UCSD-AML1 (cell line): ENCODE data around the gene TARBP1.
"Not testable (repeated sequence)": the region's sequence is repeated elsewhere in the genome, so short reads cannot be mapped to it uniquely, and the experiment has no call there.

Source experiments
- DNase-seq: peaks from one replicate; lab custom pipeline; 2025; ENCODE audit not compliant: unreplicated experiment; lab: John Stamatoyannopoulos, UW

TARBP1 gene

DNA sequence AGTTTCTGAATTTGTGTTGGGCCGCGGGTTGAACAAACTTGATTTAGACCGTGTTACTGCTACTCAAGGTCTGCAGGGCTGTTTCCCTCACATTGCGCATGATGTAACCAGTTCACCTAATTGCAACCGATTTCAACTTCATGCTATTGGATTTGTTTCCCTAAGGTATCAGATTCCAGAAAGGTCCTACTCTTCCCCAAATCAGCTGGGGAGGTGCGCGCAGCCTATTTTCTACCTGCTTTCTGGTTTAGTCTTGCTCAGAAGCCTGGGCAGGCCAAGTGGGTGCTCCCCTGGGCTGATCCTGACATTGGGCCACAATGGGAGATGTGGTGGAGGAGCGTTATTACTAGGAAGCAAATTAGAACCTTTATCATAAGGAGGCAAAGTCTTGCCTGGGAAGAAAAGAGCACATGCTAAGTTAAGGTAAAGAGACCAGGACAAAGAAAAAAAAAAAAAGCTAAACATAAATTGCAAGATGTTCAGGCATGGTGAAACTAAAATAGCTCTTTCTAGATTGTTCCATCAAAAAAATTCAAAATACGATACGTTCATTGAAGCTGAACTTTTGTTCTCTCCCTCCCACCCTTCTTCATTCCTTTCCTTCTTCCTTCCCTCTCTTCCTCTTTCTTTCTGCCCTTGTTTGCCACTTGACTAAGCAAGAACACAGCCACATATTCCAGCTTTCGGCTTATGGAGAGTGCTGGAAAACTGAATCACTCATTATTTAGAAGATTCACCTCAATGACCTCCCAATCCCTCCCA is 28.8 kb upstream of the TARBP1 start:
- DNase-seq, result no peak

DNA sequence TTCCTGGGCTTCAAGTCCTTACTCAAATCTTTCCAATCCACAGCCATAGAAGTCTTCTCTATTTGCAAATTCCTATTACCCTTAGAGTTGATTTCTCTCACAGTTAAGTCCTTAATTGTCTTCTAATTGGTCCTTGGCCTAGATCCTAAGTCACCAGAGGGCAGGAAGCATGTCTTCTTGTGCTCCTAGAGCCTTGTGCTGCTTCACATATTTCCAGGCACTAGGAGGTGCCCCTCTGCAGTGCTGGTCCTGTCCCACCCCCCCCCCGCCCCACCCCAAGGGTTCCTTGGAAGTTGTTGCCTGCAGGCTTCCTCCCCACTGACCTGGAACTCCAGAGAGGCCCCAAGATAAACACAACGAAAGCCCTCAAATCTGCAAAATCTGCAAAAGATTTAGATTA is 28.1 kb upstream of the TARBP1 start:
- no peak for DNase-seq

DNA sequence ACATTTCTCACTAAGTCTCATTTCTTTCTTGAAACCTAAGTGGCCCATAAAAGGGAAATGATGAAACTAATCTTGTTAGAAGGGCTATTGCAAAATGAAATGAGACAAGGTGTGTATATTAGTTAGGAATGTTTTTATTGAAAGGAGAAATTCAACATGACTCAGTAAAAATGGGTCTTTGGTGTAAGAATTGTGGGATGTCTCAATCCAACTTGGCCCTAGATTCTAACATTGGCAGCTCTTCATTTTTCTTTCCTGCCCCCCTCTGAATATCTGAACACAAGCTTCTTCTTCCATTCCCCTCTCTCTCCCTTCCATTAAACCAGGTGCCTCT is 26.8 kb upstream of the TARBP1 start:
- DNase-seq, result no peak

DNA sequence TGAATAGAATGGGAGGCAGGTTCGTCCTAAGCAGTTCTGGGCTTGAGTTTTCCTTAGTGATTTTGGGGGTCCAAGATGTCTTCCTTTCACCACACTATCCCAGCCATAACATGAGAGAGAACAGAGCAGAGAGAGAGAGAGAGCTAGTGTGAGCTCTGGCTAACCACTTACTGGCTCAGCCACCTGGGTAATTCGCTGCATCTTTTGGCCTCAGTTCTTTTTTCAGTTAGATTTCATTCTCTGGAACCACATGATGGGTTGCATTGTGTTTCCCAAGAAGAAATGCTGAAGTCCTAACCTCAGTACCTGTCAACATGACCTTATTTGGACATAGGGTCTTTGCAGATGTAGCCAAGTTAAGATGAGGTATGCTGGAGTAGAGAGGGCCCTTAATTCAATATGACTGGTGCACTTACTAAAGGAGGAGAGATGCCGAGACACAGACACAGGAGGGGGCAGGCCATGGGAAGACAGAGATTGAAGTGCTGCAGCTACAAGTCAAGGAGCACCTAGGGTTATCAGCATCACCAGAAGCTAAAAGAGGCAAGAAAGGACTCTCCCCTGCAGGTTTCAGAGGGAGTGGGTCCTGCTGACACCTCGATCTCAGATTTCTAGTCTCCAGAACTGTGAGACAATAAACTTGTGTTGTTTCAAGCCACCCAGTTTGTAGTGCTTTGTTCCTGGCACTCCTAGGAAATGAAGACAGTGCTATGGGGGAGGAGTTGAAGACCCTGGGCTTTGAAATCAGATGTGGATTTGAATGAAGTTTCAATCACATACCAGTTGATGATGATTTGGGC is 26.2 kb upstream of the TARBP1 start:
- no peak for DNase-seq

DNA sequence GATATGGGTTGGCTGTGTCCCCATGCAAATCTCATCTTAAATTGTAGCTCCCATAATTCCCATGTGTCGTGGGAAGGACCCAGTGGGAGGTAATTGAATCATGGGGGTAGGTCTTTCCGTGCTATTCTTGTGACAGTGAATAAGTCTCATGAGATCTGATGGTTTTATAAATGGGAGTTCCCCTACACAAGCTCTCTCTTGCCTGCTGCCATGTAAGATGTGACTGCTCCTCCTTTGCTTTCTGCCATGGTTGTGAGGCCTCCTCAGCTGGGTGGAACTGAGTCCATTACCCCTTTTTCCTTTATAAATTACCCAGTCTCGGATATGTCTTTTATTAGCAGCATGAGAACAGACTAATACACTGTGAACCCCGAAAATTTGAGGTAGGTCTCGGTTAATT is 25.3 kb upstream of the TARBP1 start:
- not testable (repeated sequence) for DNase-seq

DNA sequence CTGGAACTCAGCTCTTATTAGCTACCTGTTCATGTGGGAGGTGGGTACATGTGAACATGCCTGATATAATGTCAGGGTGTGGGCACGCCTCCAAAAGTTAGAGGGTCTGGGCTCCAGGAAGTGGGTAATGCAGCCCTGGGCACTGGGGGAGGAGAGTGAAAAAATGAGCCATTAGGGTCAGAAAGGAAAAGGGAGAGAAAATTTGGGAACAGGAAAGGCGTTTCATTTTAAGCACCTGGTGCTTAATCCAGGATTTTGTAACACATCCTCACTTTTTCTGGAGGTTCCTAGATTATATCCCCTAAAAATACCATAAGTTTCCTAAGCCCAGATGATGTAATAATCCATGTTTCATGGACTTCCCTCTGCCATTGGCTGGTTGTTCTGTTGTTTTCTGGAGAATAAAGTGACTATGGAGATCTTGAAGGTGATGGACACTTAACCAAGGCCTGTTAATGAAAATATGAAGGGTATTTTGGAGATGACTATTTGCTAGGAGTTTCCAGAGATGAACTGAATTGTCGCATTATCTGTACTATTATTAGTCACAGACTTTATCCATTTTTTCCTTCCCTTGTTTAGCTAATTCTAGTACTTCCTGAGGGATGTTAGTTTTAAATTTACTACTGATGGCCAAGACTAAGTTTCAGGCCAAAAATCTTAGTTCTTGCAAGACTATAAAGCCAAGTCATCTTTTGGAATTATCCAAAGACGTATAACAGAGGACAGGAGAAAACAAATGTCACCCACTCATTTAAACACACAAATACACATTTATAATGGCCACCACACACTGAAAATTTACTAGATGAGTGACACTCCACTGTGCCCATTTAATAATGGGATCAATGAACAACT is 24.4 kb upstream of the TARBP1 start:
- DNase-seq, result no peak

DNA sequence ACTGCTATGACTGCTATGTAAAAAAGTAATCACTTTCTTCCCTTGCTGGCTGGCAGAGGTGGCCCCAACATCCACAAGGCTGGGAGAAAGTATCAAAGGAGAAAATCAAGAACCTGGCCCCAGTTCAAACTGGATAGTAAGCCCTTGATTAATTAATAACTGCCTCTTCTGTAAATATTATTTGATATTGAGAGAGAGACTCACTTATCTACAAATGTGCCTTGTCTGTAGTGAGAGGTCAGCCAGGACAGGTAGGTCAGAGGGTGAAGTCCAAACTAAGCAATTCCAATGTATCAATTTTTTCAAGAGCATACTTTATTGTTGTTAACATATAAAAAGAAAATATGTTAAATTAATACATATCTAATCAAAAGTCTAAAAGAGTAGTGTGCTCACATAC is 23.8 kb upstream of the TARBP1 start:
- no peak for DNase-seq

DNA sequence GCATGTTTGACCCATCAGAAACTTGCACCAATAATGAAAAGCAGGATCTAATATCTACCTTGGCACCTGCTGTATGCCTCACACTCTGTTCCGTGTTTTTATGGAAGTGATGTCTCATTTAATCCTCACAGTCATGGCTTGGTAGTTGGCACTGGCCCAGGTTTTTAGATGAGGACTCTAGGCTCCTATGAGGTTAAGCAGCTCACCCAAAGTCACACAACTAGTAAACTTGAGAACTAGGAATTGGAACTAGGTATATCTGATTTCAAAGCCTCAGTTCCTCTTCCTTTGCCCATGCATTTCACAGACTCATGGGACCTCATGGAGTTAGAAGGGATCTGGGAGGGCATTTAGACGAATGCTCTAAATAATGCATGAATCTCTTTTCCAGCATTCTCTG is 21.3 kb upstream of the TARBP1 start:
- DNase-seq, result no peak

DNA sequence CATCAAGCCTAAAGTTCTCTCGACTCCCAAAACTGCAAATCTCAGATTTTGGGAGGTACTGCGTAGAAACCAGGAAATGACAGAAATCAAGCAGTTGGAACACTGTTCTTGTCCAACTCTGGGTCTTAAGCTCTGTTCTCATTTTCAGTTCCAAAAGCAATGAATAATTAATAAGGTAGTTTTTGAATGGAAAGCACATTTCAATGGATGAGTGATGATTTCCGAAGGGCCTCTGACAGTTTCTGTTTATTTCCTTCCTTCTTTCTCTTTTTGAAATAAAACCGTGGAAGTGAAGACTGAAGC is 20.9 kb upstream of the TARBP1 start:
- DNase-seq, result no peak

DNA sequence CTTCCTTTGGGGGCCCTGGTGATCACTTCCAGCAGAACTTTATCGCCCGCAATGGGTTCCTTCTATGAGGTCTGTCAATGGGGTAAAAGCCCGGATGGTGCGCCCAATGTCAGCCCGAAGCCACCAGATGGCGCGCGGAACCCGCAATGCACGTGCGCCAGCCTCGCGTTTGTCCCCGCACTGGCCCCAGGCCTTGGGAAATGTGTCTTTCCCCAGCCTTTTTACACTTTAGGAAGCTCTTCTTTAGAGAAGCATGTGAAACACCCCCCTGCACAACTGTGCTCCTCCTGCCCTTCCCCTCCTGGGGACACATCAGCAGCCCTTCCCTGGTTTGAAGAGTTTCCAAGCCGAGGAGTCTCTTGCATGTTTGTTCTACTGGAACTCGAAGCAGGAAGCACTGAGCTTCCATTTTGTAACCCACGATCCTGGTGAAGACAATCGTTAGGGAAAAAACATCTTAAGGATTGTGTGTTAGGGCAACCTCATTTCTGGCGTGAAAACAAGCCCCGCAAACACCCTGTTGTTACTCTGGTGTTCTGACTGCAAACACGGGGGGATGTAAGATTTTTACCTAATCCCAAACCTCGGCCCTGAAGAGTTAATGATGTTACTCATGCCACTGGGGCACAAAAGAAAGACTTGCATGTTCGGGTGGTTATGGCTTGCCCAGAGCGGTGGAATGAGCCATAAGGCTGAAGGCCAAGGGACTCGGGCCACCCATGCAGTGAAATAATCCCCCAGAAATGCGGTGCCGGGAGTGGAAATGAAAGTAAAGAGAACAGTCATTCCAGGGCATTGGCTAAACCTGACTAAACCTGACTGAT is 20.4 kb upstream of the TARBP1 start:
- DNase-seq, result peak; percentile 89

DNA sequence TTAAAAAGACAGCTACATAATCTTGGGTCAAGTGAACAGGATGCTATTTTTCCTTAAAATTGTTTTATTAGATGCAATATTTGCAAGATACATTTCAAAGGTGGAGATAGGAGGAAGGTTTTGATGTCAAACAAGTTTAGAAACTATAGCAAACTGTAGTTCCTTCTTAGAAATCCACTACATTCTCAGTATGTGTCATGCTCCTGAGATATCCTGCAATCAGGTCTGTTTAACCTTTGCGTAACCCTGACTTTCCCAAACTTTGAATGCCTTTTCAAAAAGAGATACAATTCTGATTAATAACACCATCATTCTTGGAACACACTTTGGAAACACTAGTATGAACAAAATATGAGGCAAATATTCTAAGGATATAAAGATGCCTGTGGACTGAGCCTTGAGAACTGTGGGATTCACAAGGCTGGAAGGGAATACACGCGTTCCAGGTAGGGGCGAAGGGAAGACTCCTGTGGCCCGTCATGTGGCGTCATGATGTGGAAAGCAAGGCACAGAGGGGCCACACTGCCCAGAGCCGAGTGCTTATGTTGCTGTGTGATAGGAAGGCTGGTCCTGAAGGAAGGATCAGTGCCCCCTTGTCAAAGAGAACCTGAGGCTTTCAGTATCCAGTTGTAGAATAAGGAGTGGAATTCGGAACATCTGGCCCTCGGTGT is 19.6 kb upstream of the TARBP1 start:
- no peak for DNase-seq

DNA sequence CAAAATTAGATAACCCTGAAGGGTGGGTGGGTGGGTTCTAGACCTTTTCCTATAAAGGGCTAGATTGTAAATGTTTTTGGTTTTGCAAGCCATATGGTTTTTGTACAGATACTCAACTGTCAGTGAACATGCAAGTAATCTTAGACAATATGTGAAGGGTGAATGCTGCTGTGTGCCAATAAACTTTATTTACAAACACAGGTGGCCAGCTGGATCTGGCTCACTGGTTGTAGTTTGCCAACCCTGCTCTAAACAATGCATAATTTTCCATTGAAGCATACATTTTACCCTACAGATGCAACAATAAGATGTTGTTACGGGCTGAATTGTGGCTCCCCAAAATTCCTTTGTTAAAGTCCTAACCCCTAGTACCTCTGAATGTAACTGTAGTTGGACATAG is 18.6 kb upstream of the TARBP1 start:
- no peak for DNase-seq

DNA sequence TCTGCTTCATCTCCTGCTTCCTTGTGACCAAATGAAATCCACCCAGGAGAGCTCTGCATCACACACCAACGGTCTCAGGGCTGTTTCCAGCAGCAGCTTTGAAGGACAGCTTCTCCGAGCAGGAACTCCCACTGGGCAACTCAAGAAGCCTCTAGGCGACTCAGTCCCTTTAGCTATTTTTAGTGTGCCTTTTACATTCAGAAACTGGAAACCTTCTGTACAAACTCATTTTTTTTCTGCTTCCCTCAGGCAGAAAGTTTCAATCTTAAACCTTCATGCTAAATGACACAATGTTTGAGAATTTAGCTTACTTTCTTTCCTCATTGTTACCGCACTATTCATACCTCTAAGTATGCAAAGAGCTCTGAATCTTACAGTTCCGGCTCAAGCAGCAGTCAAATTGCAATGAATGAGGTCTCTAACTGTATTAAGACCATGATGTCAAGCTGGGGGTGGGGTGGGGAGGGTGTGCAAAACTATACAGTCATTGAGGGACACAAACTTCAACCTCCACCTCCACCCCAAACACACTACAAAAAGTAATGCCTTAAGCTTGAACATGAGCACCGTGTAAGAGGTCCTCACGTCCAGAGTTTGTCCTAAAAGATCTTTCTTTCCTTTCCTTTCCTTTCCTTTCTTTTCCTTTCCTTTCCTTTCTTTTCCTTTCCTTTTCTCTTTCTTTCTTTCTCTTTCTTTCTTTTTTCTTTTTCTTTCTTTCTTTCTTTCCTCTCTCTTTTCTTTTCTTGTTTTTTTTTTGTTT is 16.4 kb upstream of the TARBP1 start:
- no peak for DNase-seq

DNA sequence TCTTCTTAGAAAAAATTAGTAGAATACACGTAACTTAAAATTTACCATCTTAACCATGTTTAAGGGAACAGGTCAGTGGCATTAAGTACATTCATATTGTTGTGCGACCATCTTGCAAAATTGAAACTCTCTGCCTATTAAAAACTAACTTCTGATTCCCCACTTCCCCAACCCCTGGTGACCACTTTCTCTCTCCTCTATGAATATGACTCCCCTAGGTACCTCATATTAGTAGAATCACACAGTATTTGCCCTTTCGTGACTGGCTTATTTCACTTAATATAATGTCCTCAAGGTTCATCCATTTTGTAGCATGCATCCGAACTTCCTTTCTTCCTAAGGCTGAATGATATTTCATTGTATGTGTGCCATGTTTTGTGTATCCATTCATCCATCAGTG is 15.1 kb upstream of the TARBP1 start:
- DNase-seq, result no peak

DNA sequence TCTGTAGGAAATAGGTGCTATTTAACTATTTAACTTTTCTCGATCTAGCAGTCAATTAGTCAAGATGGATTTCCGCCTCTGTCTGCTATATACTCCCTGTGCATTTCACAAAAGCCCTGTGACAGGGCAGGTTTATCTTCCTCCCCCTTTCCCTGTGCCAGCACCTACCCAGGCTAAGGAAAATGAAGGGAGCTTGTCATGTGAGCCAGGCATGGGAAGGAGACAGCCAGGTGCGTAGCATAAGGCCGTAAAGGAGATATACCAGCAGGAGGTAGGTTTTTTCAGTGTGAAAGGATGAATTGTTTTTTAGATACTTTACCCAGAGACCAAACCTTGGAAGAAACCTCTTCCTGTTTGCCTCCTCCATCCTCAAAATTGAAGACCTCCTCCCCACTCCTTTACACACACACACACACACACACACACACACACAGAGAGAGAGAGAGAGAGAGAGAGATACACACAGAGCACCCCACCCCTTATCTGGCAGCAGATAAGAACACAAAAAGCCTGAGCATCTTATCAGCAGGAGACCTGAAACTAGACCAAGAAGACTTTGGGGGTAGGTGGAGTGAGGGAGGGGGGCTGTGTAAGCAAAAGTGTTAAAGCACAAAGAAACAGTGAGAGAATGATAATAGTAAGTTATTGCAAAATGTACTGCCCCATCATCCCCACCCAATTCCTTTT is 12.0 kb upstream of the TARBP1 start:
- DNase-seq, result no peak

DNA sequence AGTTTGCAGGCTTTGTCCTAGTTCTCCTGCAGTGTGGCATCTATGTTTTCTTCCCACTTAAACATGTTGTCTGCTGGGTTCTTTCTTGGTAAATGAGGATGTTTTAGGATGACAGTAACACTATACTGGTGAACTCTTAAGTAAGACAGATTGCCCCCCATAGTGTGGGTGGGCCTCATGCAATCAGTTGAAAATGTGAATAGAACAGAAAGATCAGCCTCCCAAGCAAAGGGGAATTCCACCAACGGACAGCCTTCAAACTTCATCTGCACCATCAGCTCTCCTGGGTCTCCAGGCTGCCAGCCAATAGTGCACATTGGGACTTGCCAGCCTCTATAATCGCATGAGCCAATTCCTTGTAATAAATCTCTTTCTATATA is 10.7 kb upstream of the TARBP1 start:
- no peak for DNase-seq

DNA sequence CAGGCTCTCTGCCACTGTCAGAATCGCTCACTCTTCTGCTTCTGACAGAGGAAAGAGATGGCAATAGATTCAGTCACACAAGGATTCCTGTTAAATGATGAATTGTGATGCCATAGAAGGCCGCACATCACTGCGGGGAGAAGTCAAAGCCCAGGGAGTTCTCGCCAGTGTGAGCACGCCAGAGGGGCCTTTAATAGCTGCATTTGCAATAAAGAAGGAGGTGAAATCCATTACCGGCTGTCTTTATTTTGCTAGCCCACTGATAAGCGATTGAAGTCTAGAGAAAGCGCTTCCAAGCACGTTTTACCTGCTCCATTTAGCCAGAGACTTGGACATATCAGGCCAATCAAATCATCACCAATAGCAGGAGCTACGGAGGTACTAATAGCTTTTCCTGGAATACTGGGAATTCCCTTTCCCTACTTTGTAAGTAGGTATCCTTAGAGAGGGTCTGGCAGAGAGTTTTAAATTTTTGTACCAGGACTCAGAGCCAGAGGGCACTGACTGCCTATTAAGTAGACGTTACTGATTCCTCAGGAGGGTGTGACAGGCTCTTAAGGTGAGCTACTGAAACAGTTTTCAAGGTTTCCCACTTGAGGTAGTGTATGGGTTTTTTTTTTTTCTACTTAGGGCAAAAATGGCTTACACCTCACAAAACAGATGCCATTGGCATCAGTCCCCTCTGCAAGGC is 10.2 kb upstream of the TARBP1 start:
- no peak for DNase-seq

DNA sequence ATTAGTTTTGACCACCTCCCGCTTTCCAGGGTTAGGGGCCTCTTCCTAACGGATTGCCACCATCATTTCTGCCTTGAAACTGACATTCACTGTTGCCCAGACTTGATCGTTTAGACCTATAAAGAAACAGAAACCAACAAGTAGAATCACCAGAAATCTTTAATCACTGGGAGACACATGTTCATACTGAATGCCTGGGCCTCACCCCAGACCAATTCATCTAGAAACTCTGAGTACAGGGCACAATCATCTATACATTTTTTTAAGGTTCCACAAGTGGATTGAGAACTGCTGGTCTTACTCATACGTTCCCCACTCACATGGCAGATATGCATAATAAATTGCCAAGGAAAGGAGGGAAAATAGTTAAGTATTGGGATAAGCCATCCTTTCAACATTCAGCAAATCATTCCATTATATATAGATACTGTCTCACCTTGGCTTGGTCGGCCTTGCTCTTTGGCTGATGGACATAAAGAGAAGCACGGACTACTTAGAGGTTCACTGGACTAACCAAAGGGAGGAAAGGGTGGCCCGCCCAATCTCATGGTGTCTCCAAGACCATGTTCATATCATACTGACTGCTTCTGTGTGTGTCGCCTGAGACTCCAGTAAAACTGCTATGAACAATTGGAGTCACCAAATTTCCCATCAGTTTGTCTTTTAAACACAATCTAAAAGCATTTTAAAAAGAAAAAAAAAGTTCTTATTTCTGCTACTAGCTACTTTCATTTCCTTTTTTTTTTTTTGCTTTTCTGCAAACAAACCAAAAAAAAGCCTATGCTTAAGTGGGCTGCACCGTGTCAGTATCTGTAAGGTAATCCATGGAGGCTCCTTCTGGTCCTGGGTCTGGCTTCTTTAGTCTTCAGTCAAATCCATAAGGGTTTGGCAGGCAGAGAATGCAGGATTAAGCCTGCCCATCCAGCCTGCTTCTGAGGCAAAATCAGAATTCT is 9.4 kb upstream of the TARBP1 start:
- DNase-seq, result no peak
